GM18870 (cell line): ENCODE measurements around the gene OGFOD1.

Source experiments
- ATAC-seq: cut with Tn5 transposase; IDR thresholded peaks from one replicate; pipeline ENCODE4 v1.9.1; 2021; ENCODE audit warnings: moderate library complexity; ENCODE audit not compliant: unreplicated experiment

The OGFOD1 gene

GRCh38 chr16:56426585-56426984, 24.8 kb upstream of the OGFOD1 start:
- ATAC-seq, result no peak

- ATAC-seq, result no peak
Observed at GRCh38 chr16:56428091-56428490, 23.3 kb upstream of the OGFOD1 start.

- no peak for ATAC-seq
Observed at GRCh38 chr16:56436258-56436657, 15.1 kb upstream of the OGFOD1 start.

- ATAC-seq, result no peak
Observed at GRCh38 chr16:56438038-56438437, 13.3 kb upstream of the OGFOD1 start.

- ATAC-seq, result no peak
Observed at GRCh38 chr16:56447286-56447685, 4.1 kb upstream of the OGFOD1 start.

- no peak for ATAC-seq
Observed at GRCh38 chr16:56448005-56448404, 3.3 kb upstream of the OGFOD1 start.

GRCh38 chr16:56450275-56450985, 924 bp upstream of the OGFOD1 start:
- ATAC-seq, result peak; percentile 8

GRCh38 chr16:56451753-56452689, 667 bp downstream of the OGFOD1 start:
- peak; percentile 32 for ATAC-seq

- no peak for ATAC-seq
Observed at GRCh38 chr16:56457927-56458470, 6.6 kb downstream of the OGFOD1 start.

GRCh38 chr16:56460101-56460500, 8.7 kb downstream of the OGFOD1 start:
- no peak for ATAC-seq

GRCh38 chr16:56462064-56462796, 10.9 kb downstream of the OGFOD1 start:
- no peak for ATAC-seq

GRCh38 chr16:56463153-56463552, 11.8 kb downstream of the OGFOD1 start:
- no peak for ATAC-seq

- ATAC-seq, result no peak
Observed at GRCh38 chr16:56466344-56466743, 15.0 kb downstream of the OGFOD1 start.

GRCh38 chr16:56468800-56469199, 17.4 kb downstream of the OGFOD1 start:
- ATAC-seq, result no peak

- ATAC-seq, result no peak
Observed at GRCh38 chr16:56469748-56470147, 18.4 kb downstream of the OGFOD1 start.

GRCh38 chr16:56470232-56470631, 18.9 kb downstream of the OGFOD1 start:
- no peak for ATAC-seq

- no peak for ATAC-seq
Observed at GRCh38 chr16:56470666-56471065, 19.3 kb downstream of the OGFOD1 start.

GRCh38 chr16:56475201-56475600, 23.8 kb downstream of the OGFOD1 start:
- no peak for ATAC-seq

GRCh38 chr16:56477096-56477878, 25.9 kb downstream of the OGFOD1 start:
- ATAC-seq, result no peak

GRCh38 chr16:56478281-56479049, 27.1 kb downstream of the OGFOD1 start:
- ATAC-seq, result no peak
